Gastrocnemius medialis (tissue), 4 donors: ENCODE results near the gene NAPB. TPM values are rescaled to one million over a fixed set of nuclear protein-coding genes. Genes with fewer than 3 reads are reported as not detected.

Experiments used
- ATAC-seq, 2 donors: fragments of 150-250 bp; one replicate each; pipeline ENCODE4 v1.9.1; 2016
- DNase-seq, 2 donors: peaks; one replicate each; pipeline ENCODE4 v3.0.0-alpha.2; 2019
- H3K27ac ChIP-seq, 4 donors: fragments of 200-600 bp; sonication (generic); 1 replicate in 1 of 4; 2 replicates in 3 of 4; pipeline ENCODE4 v1.5.1; 2016 to 2018; ENCODE audit warnings: mild to moderate bottlenecking in 2 of 4, moderate library complexity in 1 of 4
- H3K27me3 ChIP-seq, 3 donors: fragments of 200-600 bp; sonication (generic) in 2 of 3; 1 replicate in 1 of 3; 2 replicates in 2 of 3; pipeline versions ENCODE4 v1.5.1 to v1.6.0; 2016 to 2019; ENCODE audit warnings: mild to moderate bottlenecking in 1 of 3, moderate library complexity in 1 of 3
- H3K36me3 ChIP-seq, 2 donors: fragments of 200-600 bp; sonication (generic) in 1 of 2; one replicate each; pipeline ENCODE4 v1.5.1; 2017 to 2018
- H3K4me1 ChIP-seq, 2 donors: fragments of 200-600 bp; sonication (generic) in 1 of 2; one replicate each; pipeline ENCODE4 v1.5.1; 2016 to 2017; ENCODE audit warnings: mild to moderate bottlenecking in 2 of 2
- H3K4me3 ChIP-seq, 4 donors: fragments of 200-600 bp; sonication (generic) in 3 of 4; 1 replicate in 1 of 4; 2 replicates in 3 of 4; pipeline ENCODE4 v1.5.1; 2016 to 2019; ENCODE audit warnings: mild to moderate bottlenecking in 2 of 4
- H3K9me3 ChIP-seq, 3 donors: fragments of 200-600 bp; sonication (generic) in 2 of 3; 1 replicate in 1 of 3; 2 replicates in 2 of 3; pipeline ENCODE4 v1.5.1; 2016 to 2019
- POLR2A ChIP-seq, 2 donors: fragments of 450-650 bp; IDR thresholded peaks; one replicate each; pipeline ENCODE4 v1.6.1; 2017; ENCODE audit warnings: antibody characterized with exemption in 2 of 2, mild to moderate bottlenecking in 2 of 2, moderate library complexity in 2 of 2
- in situ Hi-C, 4 donors: fragments of 200-750 bp; cut with MboI; loops; one replicate each; pipeline versions ENCODE4 v1.15.0 to v1.8.0; 2017; ENCODE audit warnings: low sequenced_read_pairs in 4 of 4
- intact Hi-C: fragments of 100-400 bp; cut with DNase I; formaldehyde crosslinking; loops from one replicate; pipeline ENCODE4 v1.15.1; 2023; ENCODE audit warnings: low total_unique reads
- total RNA-seq, 4 donors: library from RNA; depleted of rRNA; stranded (reverse); fragments of >200 nt; gene quantifications; one replicate each; pipeline versions ENCODE4 v1.1.0 to v1.2.3, GENCODE V29; 2016
- TF ChIP-seq, protein P1 (sequence below), 5 experiments: fragments of 450-650 bp in 3 of 5; fragments of 200-600 bp in 2 of 5; sonication (generic) in 2 of 5; IDR thresholded peaks in 4 of 5; conservative IDR thresholded peaks in 1 of 5; 1 replicate in 4 of 5; 2 replicates in 1 of 5; pipeline ENCODE4 v1.5.1; 2016 to 2019; ENCODE audit warnings: antibody characterized with exemption in 5 of 5, mild to moderate bottlenecking in 3 of 5, moderate library complexity in 3 of 5

Gene NAPB
- total RNA-seq, 4 donors from 2014 or later = 3.2 to 8.3 (median 3.8) TPM

DNA sequence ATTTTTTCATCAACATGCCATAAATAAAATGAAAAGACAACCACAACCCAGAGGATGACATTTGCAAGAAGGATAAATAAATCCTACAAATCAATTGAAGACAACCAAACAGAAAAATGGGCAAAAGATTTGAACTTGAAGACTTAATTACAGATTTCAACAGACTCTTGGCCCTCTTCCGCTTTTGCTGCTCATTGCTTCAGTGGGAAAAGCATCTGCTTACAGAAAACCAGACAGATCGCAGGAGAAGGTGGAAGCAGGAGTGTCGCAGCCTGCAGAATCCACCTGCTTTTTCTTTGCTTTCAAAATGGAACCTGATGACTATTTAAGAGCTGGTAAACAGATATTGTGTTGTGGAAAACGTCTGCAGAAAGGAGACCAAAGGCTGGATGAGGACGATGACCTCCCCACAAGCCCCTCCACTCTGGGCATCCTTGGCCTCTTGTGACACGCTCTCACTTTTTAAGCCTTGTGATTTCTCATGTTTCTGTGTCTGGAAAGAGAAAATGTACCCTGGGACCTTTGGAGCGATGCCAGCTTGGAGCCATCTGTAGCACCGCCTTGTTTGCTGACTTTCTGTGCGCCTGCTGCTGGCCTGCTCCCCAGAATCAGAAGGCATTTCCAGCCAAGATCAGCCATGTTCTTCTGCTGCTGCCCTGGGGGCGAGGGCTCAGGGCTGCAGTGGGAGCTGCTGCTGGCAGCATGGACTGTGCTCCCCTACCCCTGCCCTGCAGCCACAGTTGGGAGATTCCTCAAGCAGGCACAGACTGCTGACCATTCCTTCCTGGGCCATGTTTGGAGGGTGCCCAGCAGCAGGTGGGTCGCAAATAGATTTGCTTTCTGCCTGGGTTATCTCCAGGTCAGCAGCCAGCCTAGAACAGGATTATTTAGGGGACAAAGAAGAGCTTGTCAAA is 14.6 kb upstream of the NAPB start:
- no peaks in the 10 kb centered on the region for H3K27me3 ChIP-seq
- H3K9me3 ChIP-seq = no peaks in the 10 kb centered on the region
- peak overlapping the region in 1 of 4 donors; percentile 68 for H3K27ac ChIP-seq
- peaks cover 3 to 11% of the 10 kb centered on the region in 2 donors for H3K4me1 ChIP-seq
- intact Hi-C loops (no loop called here), in situ Hi-C loops (loop anchor here (25.0 kb wide), 2 partner anchors 551 to 749 kb away; partner anchors contain the start of gene GGTLC1 (in 3 of the 4))
- no peak overlapping the region for H3K4me3 ChIP-seq
- H3K36me3 ChIP-seq = no peaks in the 10 kb centered on the region
- peak in 1 of 2 donors; percentile 40 for DNase-seq
- ATAC-seq = peak in 1 of 2 donors; percentile 83
- no peak for TF ChIP-seq POLR2A (IDR thresholded peaks at IDR 0.05)
- TF ChIP-seq, protein P1, sequence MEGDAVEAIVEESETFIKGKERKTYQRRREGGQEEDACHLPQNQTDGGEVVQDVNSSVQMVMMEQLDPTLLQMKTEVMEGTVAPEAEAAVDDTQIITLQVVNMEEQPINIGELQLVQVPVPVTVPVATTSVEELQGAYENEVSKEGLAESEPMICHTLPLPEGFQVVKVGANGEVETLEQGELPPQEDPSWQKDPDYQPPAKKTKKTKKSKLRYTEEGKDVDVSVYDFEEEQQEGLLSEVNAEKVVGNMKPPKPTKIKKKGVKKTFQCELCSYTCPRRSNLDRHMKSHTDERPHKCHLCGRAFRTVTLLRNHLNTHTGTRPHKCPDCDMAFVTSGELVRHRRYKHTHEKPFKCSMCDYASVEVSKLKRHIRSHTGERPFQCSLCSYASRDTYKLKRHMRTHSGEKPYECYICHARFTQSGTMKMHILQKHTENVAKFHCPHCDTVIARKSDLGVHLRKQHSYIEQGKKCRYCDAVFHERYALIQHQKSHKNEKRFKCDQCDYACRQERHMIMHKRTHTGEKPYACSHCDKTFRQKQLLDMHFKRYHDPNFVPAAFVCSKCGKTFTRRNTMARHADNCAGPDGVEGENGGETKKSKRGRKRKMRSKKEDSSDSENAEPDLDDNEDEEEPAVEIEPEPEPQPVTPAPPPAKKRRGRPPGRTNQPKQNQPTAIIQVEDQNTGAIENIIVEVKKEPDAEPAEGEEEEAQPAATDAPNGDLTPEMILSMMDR (IDR thresholded peaks at IDR 0.05 in 4 of 5, conservative IDR thresholded peaks at IDR 0.05 in 1 of 5) = no peak

DNA sequence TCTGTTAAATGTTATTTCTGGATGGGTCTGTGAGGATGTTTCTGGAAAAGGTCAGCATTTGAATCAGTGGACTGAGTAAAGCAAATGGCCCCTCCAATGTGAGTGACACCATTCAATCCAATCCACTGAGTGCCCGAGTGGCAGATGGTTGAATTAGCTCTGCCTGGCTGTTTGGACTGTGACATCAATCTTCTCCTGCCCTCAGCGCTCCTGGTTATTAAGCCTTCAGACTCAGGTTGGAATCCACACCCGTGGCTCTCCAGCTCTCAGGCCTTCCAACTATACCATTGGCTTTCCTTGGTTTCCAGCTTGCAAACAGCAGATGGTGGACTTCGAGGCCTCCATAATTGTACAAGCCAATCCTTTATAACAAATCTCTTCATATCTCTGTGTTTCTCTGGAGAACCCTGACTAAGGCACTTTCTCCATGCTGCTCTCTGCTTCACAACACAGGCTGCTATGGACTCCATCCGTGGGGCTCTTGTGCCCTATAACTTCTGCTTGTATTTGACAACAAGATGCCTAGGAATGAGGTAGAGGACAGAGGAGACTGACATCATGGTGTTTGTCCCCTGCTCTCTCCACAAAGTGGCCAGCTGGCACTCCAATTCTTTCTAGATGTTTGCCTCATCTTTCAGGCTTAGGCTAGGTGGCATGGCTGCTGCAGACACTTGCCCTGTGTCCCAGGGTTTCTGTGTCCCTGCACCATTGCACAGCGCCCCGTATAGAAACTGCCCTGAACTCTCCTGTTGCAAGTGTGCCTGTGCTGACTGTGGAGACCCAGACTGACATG is 13.4 kb upstream of the NAPB start:
- H3K36me3 ChIP-seq = no peaks in the 10 kb centered on the region
- no peak overlapping the region for H3K4me3 ChIP-seq
- no peak for ATAC-seq
- no peak for TF ChIP-seq POLR2A (IDR thresholded peaks at IDR 0.05)
- TF ChIP-seq, protein P1 (IDR thresholded peaks at IDR 0.05 in 4 of 5, conservative IDR thresholded peaks at IDR 0.05 in 1 of 5) = no peak
- in situ Hi-C loops (loop anchor here (25.0 kb wide), 2 partner anchors 553 to 747 kb away; partner anchors contain the start of gene GGTLC1 (in 3 of the 4)), intact Hi-C loops (no loop called here)
- H3K9me3 ChIP-seq = no peaks in the 10 kb centered on the region
- H3K27ac ChIP-seq = no peak overlapping the region
- no peak for DNase-seq
- no peaks in the 10 kb centered on the region for H3K27me3 ChIP-seq
- H3K4me1 ChIP-seq = peaks cover 3 to 11% of the 10 kb centered on the region in 2 donors

DNA sequence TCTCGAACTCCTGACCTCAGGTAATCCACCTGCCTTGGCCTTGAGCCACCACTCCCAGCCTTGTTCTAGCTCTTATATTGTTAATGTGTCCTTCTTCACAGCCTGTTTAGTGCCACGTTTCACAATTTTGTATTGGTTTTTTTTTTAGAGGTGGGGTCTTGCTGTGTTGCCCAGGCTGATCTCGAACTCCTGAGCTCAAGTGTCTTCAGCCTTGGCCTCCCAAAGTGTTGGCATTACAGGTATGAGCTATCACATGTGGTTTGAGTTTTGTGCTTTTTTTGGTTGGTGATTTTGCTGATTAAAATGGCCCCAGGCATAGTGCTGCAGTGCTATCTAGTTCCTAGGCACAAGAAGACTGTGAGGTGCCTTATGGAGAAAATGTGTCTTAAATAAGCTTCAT is 12.3 kb upstream of the NAPB start:
- H3K27ac ChIP-seq = no peak overlapping the region
- ATAC-seq (no peak), DNase-seq (no peak)
- H3K4me3 ChIP-seq = no peak overlapping the region
- peaks cover 3 to 11% of the 10 kb centered on the region in 2 donors for H3K4me1 ChIP-seq
- in situ Hi-C loops (loop anchor here (25.0 kb wide), 2 partner anchors 554 to 746 kb away; partner anchors contain the start of gene GGTLC1 (in 3 of the 4)), intact Hi-C loops (no loop called here)
- TF ChIP-seq, protein P1 (IDR thresholded peaks at IDR 0.05 in 4 of 5, conservative IDR thresholded peaks at IDR 0.05 in 1 of 5) = no peak
- no peak for TF ChIP-seq POLR2A (IDR thresholded peaks at IDR 0.05)
- no peaks in the 10 kb centered on the region for H3K27me3 ChIP-seq
- no peaks in the 10 kb centered on the region for H3K9me3 ChIP-seq
- H3K36me3 ChIP-seq = no peaks in the 10 kb centered on the region

DNA sequence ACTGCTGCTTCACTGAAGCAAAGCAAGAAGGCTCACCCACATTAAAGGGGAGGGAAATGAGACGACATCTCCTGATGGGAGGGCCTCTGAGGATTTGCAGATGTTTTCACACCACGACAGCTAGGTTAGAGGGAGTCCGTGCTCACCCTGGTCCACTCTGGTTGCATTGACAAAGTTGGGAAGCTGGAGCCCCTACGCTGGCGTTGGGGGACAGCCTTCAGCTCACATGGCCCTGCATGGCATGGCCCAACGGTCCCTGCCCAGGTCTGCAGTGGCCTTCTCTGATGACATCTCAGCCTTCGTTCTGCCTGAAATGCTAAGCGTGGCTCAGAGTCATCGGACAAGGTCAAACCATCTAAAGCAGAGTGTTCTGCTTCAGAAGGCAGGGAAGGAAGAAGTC is 3.8 kb upstream of the NAPB start:
- in situ Hi-C loops (loop anchor here (25.0 kb wide), 2 partner anchors 562 to 738 kb away; partner anchors contain the start of gene GGTLC1 (in 3 of the 4)), intact Hi-C loops (loop anchor here (10.0 kb wide), 2 partner anchors 210 to 370 kb away; partner anchors contain the start of gene CST3)
- H3K4me1 ChIP-seq = peaks cover 0 to 4% of the 10 kb centered on the region in 2 donors
- DNase-seq (no peak), ATAC-seq (no peak)
- H3K36me3 ChIP-seq = no peaks in the 10 kb centered on the region
- no peaks in the 10 kb centered on the region for H3K9me3 ChIP-seq
- no peak overlapping the region for H3K4me3 ChIP-seq
- TF ChIP-seq POLR2A (IDR thresholded peaks at IDR 0.05) = no peak
- TF ChIP-seq, protein P1 (IDR thresholded peaks at IDR 0.05 in 4 of 5, conservative IDR thresholded peaks at IDR 0.05 in 1 of 5) = no peak
- H3K27me3 ChIP-seq = no peaks in the 10 kb centered on the region
- no peak overlapping the region for H3K27ac ChIP-seq
